NCI-H748 treated with DMSO at 0.1 percent for 48 hours (cell line): Measurements from ENCODE around the gene B4GALNT4.
"Not testable (repeated sequence)": the region's sequence is repeated elsewhere in the genome, so short reads cannot be mapped to it uniquely, and the experiment has no call there.

Experiments used
- DNase-seq: peaks from one replicate; lab custom pipeline; 2025; lab: John Stamatoyannopoulos, UW

B4GALNT4 gene

GRCh38 chr11:393219-394033, 24.1 kb downstream of the B4GALNT4 start:
- no peak for DNase-seq

GRCh38 chr11:394034-394857, 24.9 kb downstream of the B4GALNT4 start, which contains the start of gene PKP3:
PKP3 (plus strand) TSS chr11:394209; CDS start chr11:394293, 84 bp downstream.
- no peak for DNase-seq

GRCh38 chr11:394858-395655, 25.8 kb downstream of the B4GALNT4 start:
- no peak for DNase-seq

- DNase-seq, result no peak
Observed at GRCh38 chr11:395866-396265, 26.6 kb downstream of the B4GALNT4 start.

GRCh38 chr11:396511-396947, 27.2 kb downstream of the B4GALNT4 start:
- DNase-seq, result no peak

GRCh38 chr11:396948-397548, 27.7 kb downstream of the B4GALNT4 start:
- DNase-seq, result no peak

GRCh38 chr11:398826-399225, 29.5 kb downstream of the B4GALNT4 start:
- DNase-seq, result no peak

- no peak for DNase-seq
Observed at GRCh38 chr11:399731-400211, 30.5 kb downstream of the B4GALNT4 start.

GRCh38 chr11:400241-400689, 31.0 kb downstream of the B4GALNT4 start:
- DNase-seq, result no peak

GRCh38 chr11:401196-401595, 31.9 kb downstream of the B4GALNT4 start:
- DNase-seq, result not testable (repeated sequence)

- no peak for DNase-seq
Observed at GRCh38 chr11:403021-403760, 33.9 kb downstream of the B4GALNT4 start.

- no peak for DNase-seq
Observed at GRCh38 chr11:403761-404431, 34.6 kb downstream of the B4GALNT4 start.

GRCh38 chr11:404551-405264, 35.4 kb downstream of the B4GALNT4 start:
- no peak for DNase-seq

- DNase-seq, result no peak
Observed at GRCh38 chr11:405323-405953, 36.1 kb downstream of the B4GALNT4 start.

GRCh38 chr11:405954-406795, 36.9 kb downstream of the B4GALNT4 start:
- DNase-seq, result no peak

GRCh38 chr11:406796-407650, 37.7 kb downstream of the B4GALNT4 start:
- no peak for DNase-seq

GRCh38 chr11:407651-408123, 38.4 kb downstream of the B4GALNT4 start:
- no peak for DNase-seq
